ENCODE measurements around the gene RAB19.
"Not testable (repeated sequence)": the region's sequence is repeated elsewhere in the genome, so short reads cannot be mapped to it uniquely, and the experiment has no call there.

The RAB19 gene

DNA sequence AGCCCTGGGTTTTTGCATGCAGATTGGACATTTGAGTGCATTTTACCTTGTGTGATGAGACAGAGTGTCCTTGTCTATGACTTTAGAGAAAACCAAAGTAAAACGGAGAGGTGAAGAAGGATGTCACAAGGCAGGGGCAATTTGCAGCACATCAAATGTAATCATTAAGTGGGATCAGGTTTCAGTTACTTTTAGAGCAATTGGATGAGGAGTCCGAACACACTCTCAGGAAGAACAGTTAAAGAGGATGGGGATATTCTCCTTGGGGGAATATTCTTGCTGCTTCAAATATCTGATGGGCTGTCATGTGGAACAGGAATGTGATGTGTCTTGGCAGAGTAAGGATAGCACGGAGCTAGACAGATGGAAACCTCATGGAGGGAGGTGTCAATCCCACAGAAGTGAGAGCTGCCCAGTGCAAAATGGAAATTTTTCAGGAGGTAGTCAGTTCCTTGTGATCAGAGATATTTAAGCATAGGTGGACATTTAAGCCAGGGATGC lies 757 bp downstream of the RAB19 start:
- peak overlapping the region; percentile 63 for H3K4me3 ChIP-seq (ENCODE audit: low read length)
- no peaks in the 10 kb centered on the region for H3K36me3 ChIP-seq (ENCODE audit: control insufficient read depth, low read depth, low read length)

DNA sequence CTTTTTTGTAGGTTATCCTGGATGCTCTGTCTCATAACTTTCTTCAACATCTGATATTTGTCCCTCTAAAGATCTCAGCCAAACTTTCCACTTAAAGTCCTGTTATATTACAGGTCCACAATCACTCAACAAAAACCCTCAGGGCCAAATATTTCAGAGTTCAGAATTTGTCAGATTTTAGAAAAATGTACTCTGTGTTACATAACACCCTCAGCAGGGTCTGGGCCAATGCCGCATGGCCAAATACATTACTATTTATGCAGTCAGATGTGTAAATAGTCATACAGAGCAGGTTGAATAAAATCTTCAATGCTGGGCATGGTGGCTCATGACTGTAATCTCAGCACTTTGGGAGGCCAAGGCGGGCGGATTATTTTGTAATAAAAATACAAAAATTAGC lies 11.5 kb downstream of the RAB19 start:
- H3K9me3 ChIP-seq (ENCODE audit: control insufficient read depth, low read depth, low read length): no peaks in the 10 kb centered on the region
- H3K27me3 ChIP-seq (ENCODE audit: control insufficient read depth, insufficient read depth, low read length): no peaks in the 10 kb centered on the region
- H3K27ac ChIP-seq (ENCODE audit: low read length): no peak overlapping the region
- no peaks in the 10 kb centered on the region for H3K4me1 ChIP-seq (ENCODE audit: control insufficient read depth, low read depth, low read length)
- no peak overlapping the region for H3K4me3 ChIP-seq (ENCODE audit: low read length)
- H3K9ac ChIP-seq (ENCODE audit: low read length): no peak overlapping the region
- H3K36me3 ChIP-seq (ENCODE audit: control insufficient read depth, low read depth, low read length): no peaks in the 10 kb centered on the region

More for the DNA sequence above, 757 bp downstream of the RAB19 start:
- no peaks in the 10 kb centered on the region for H3K9me3 ChIP-seq (ENCODE audit: control insufficient read depth, low read depth, low read length)
- H3K9ac ChIP-seq (ENCODE audit: low read length): peak overlapping the region; percentile 28
- H3K27me3 ChIP-seq (ENCODE audit: control insufficient read depth, insufficient read depth, low read length): no peaks in the 10 kb centered on the region
- H3K27ac ChIP-seq (ENCODE audit: low read length): no peak overlapping the region
- H3K4me1 ChIP-seq (ENCODE audit: control insufficient read depth, low read depth, low read length): peaks cover 4% of the 10 kb centered on the region

DNA sequence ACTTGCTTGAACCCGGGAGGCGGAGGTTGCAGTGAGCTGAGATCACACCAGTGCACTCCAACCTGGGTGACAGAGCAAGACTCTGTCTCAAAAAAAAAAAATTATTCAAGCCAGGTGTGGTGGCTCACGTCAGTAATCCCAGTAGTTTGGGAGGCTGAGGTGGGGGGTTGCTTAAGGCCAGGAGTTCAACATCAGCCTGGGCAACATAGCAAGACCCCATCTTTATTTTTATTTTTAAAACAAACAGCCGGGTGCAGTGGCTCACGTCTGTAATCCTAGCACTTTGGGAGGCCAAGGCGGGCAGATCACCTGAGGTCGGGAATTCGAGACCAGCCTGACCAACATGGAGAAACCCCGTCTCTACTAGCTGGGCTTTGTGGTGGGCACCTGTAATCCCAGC lies 12.0 kb downstream of the RAB19 start:
- not testable (repeated sequence) for H3K27me3 ChIP-seq (ENCODE audit: control insufficient read depth, insufficient read depth, low read length); H3K9me3 ChIP-seq (ENCODE audit: control insufficient read depth, low read depth, low read length); H3K36me3 ChIP-seq (ENCODE audit: control insufficient read depth, low read depth, low read length); H3K27ac ChIP-seq (ENCODE audit: low read length); H3K9ac ChIP-seq (ENCODE audit: low read length); H3K4me3 ChIP-seq (ENCODE audit: low read length); H3K4me1 ChIP-seq (ENCODE audit: control insufficient read depth, low read depth, low read length)

DNA sequence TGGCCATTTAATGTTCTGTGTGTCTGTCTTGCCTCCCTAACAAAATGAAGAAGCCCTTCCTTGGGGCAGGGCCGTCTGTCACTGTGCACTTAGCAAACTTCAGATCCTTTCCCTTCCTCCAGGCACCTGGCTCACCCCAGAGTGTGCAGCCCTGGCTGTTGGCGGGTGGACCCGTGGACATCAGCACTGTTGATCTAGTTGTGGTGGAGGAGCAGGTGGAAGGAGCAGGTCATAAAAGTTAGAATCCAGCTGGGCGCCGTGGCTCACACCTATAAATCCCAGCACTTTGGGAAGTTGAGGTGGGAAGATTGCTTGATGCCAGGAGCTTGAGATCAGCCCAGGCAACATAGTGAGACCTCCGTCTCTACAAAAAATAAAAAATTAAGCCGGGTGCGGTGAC lies 12.7 kb downstream of the RAB19 start:
- Histone ChIP-seq H3K36me3 (ENCODE audit: control insufficient read depth, low read depth, low read length) (no peaks in the 10 kb centered on the region), H3K4me1 (ENCODE audit: control insufficient read depth, low read depth, low read length) (no peaks in the 10 kb centered on the region), H3K9me3 (ENCODE audit: control insufficient read depth, low read depth, low read length) (no peaks in the 10 kb centered on the region), H3K4me3 (ENCODE audit: low read length) (no peak overlapping the region), H3K27ac (ENCODE audit: low read length) (no peak overlapping the region), H3K9ac (ENCODE audit: low read length) (no peak overlapping the region), H3K27me3 (ENCODE audit: control insufficient read depth, insufficient read depth, low read length) (no peaks in the 10 kb centered on the region)

DNA sequence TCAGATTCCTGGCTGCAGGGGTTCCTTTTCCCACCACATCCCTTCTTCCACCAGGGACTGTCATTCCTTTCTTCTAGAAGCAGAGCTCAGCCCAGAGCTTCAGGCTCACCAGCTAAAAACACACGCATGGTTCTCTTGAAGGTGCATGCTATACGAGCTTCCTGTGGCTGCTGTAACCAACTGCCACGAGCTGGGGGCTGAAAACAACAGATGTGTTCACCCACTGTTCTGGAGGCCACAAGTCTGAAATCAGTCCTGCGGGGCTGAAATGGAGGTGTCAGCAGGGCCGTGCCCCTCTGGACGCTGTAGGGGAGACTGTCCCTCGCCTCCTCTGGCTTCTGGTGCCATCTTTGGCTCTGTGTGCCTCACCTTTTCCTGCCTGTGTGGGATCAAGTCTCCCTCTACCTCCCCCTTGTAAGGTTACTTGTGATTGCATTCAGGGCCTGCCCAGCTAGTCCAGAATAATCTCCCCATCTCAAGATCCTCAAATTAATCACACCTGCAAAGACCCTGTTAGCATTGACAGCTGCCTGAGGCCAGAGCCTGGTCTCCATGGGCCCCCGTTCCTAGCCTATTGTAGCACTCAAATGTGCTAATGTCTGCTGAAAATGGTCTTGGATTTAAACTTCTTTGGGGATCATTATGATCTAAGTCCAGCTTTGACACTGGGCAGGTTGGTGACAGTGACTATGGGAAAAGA lies 13.7 kb downstream of the RAB19 start:
- Histone ChIP-seq H3K4me1 (ENCODE audit: control insufficient read depth, low read depth, low read length) (no peaks in the 10 kb centered on the region), H3K9ac (ENCODE audit: low read length) (no peak overlapping the region), H3K9me3 (ENCODE audit: control insufficient read depth, low read depth, low read length) (no peaks in the 10 kb centered on the region), H3K36me3 (ENCODE audit: control insufficient read depth, low read depth, low read length) (no peaks in the 10 kb centered on the region), H3K27ac (ENCODE audit: low read length) (no peak overlapping the region), H3K4me3 (ENCODE audit: low read length) (no peak overlapping the region), H3K27me3 (ENCODE audit: control insufficient read depth, insufficient read depth, low read length) (no peaks in the 10 kb centered on the region)

DNA sequence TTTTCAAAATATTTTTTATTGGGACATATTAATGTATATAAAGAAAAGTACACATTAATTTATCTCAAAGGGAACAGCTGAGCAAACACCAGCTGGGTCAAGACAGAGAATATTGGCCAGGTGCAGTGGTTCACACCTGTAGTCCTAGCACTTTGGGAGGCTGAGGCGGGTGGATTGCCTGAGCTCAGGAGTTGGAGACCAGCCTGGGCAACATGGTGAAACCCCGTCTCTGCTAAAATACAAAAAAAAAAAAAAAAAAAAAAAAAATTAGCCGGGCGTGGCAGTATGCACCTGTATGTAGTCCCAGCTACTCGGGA lies 14.3 kb downstream of the RAB19 start:
- H3K4me3 ChIP-seq (ENCODE audit: low read length); H3K9me3 ChIP-seq (ENCODE audit: control insufficient read depth, low read depth, low read length); H3K36me3 ChIP-seq (ENCODE audit: control insufficient read depth, low read depth, low read length); H3K27me3 ChIP-seq (ENCODE audit: control insufficient read depth, insufficient read depth, low read length); H3K27ac ChIP-seq (ENCODE audit: low read length); H3K4me1 ChIP-seq (ENCODE audit: control insufficient read depth, low read depth, low read length); H3K9ac ChIP-seq (ENCODE audit: low read length): not testable (repeated sequence)

DNA sequence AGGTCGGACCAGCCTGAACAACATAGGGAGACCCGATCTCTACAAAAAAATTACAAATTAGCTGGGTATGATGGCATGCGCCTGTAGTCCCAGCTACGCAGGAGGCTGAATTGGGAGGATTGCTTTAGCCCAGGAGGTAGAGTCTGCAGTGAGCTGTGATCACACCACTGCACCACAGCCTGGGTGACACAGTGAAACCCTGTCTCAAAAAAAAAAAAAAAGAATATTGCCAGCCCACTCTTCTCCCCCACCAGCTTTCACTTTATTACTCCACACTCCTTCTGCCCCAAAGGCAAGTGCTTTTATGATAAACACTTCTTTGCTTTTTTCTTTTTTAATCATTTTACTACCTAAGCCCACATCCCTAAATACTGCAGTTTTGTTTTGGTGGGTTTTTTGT lies 14.8 kb downstream of the RAB19 start:
- Histone ChIP-seq H3K36me3 (ENCODE audit: control insufficient read depth, low read depth, low read length) (no peaks in the 10 kb centered on the region), H3K4me1 (ENCODE audit: control insufficient read depth, low read depth, low read length) (no peaks in the 10 kb centered on the region), H3K27ac (ENCODE audit: low read length) (no peak overlapping the region), H3K4me3 (ENCODE audit: low read length) (no peak overlapping the region), H3K9ac (ENCODE audit: low read length) (no peak overlapping the region), H3K9me3 (ENCODE audit: control insufficient read depth, low read depth, low read length) (no peaks in the 10 kb centered on the region), H3K27me3 (ENCODE audit: control insufficient read depth, insufficient read depth, low read length) (no peaks in the 10 kb centered on the region)

DNA sequence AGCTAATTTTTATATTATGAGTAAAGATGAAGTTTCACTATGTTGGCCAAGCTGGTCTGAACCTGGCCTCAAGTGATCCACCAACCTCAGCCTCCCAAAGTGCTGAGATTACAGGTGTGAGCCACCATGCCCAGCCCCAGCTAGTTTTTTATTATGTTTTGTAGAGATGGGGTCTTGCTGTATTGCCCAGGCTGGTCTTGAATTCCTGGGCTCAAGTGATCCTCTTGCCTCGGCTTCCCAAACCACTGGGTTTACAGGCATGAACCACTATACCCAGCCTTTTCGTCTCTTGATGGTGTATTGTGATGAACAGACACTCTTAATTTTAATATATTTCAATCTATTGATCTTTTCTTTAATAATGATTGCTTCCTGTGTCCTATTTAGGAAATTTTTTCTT lies 17.7 kb downstream of the RAB19 start:
- Histone ChIP-seq H3K9me3 (ENCODE audit: control insufficient read depth, low read depth, low read length) (no peaks in the 10 kb centered on the region), H3K27ac (ENCODE audit: low read length) (no peak overlapping the region), H3K4me3 (ENCODE audit: low read length) (no peak overlapping the region), H3K4me1 (ENCODE audit: control insufficient read depth, low read depth, low read length) (no peaks in the 10 kb centered on the region), H3K27me3 (ENCODE audit: control insufficient read depth, insufficient read depth, low read length) (no peaks in the 10 kb centered on the region), H3K36me3 (ENCODE audit: control insufficient read depth, low read depth, low read length) (peaks cover 4% of the 10 kb centered on the region), H3K9ac (ENCODE audit: low read length) (no peak overlapping the region)

DNA sequence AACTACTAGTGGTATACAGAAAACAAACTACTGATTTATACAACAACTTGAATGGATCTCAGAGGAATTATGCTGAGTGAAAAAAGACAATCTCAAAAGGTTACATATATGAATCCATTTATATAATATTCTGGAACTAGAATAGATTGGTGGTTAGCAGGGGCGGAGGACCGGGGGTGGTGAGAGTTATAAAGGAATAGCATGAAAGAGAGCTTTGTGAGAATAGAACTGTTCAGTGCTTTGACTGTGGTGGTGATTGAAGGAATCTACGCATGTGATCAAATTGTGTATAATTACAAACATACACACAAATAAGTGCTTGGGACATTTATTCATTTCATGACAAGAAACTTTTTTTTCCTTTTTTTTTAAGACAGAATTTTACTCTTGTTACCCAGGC lies 19.6 kb downstream of the RAB19 start:
- Histone ChIP-seq H3K4me3 (ENCODE audit: low read length) (no peak overlapping the region), H3K36me3 (ENCODE audit: control insufficient read depth, low read depth, low read length) (peaks cover 4% of the 10 kb centered on the region), H3K27ac (ENCODE audit: low read length) (no peak overlapping the region), H3K27me3 (ENCODE audit: control insufficient read depth, insufficient read depth, low read length) (no peaks in the 10 kb centered on the region), H3K9ac (ENCODE audit: low read length) (no peak overlapping the region), H3K4me1 (ENCODE audit: control insufficient read depth, low read depth, low read length) (no peaks in the 10 kb centered on the region), H3K9me3 (ENCODE audit: control insufficient read depth, low read depth, low read length) (no peaks in the 10 kb centered on the region)

DNA sequence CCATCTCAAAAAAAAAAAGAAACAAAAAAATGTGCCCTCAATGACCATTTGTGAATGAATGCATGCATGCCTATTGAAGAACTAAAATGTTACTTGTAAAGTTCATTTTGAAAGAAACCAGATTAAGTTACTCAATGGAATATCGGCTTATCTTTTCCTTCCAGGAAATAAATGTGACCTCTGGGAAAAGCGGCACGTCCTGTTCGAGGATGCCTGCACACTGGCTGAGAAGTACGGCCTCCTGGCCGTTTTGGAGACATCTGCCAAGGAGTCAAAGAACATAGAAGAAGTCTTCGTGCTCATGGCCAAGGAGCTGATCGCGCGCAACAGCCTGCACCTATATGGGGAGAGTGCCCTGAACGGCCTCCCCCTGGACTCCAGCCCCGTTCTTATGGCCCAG lies 21.9 kb downstream of the RAB19 start:
- no peak overlapping the region for H3K4me3 ChIP-seq (ENCODE audit: low read length)
- H3K9me3 ChIP-seq (ENCODE audit: control insufficient read depth, low read depth, low read length): no peaks in the 10 kb centered on the region
- H3K27me3 ChIP-seq (ENCODE audit: control insufficient read depth, insufficient read depth, low read length): no peaks in the 10 kb centered on the region
- H3K27ac ChIP-seq (ENCODE audit: low read length): no peak overlapping the region
- H3K9ac ChIP-seq (ENCODE audit: low read length): no peak overlapping the region
- peaks cover 4% of the 10 kb centered on the region for H3K36me3 ChIP-seq (ENCODE audit: control insufficient read depth, low read depth, low read length)
- no peaks in the 10 kb centered on the region for H3K4me1 ChIP-seq (ENCODE audit: control insufficient read depth, low read depth, low read length)

DNA sequence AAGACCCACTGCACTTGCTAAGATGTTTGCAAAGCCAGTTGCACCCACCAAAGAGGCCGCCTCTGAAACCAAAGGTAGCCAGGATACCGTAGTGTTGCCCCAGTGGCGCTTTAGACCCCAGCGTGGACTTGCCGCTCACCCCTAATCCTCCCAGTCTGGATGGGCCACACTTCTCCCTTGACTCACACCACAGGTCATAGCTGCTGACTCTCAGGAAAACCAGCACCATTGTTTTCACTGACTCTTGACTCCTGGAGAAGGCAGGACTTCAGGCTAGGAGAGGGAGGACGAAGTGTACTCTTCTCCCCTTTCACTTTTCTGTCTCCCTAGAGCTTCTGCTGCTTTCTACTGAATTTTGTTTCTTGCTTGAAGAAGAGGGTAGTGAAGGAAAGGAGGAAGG lies 22.3 kb downstream of the RAB19 start:
- Histone ChIP-seq H3K4me3 (ENCODE audit: low read length) (no peak overlapping the region), H3K36me3 (ENCODE audit: control insufficient read depth, low read depth, low read length) (peaks cover 4% of the 10 kb centered on the region), H3K4me1 (ENCODE audit: control insufficient read depth, low read depth, low read length) (no peaks in the 10 kb centered on the region), H3K27me3 (ENCODE audit: control insufficient read depth, insufficient read depth, low read length) (no peaks in the 10 kb centered on the region), H3K9me3 (ENCODE audit: control insufficient read depth, low read depth, low read length) (no peaks in the 10 kb centered on the region), H3K27ac (ENCODE audit: low read length) (no peak overlapping the region), H3K9ac (ENCODE audit: low read length) (no peak overlapping the region)

DNA sequence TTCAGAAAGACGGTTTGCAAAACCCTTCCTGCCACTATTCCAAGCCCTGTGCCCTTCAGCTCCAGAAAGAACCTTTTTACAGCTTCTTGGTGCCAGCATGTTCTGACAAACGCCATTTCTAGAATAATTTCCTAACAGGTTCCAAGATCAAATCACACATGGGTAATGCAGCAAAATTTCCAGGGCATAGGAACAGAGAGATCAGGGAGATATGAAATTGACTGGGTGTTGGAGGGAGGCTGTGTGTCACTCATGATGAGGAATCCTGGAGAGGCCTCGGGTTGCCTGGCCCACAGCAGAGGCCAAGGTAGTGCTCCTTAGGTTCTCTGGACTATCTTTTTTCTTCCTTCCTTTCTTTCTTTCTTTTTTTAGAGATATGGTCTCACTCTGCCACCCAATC lies 29.5 kb downstream of the RAB19 start:
- Histone ChIP-seq H3K27ac (ENCODE audit: low read length) (no peak overlapping the region), H3K9ac (ENCODE audit: low read length) (no peak overlapping the region), H3K36me3 (ENCODE audit: control insufficient read depth, low read depth, low read length) (no peaks in the 10 kb centered on the region), H3K27me3 (ENCODE audit: control insufficient read depth, insufficient read depth, low read length) (no peaks in the 10 kb centered on the region), H3K4me3 (ENCODE audit: low read length) (no peak overlapping the region), H3K4me1 (ENCODE audit: control insufficient read depth, low read depth, low read length) (no peaks in the 10 kb centered on the region), H3K9me3 (ENCODE audit: control insufficient read depth, low read depth, low read length) (no peaks in the 10 kb centered on the region)
